ENCODE data around the gene CEP85. TPM values are rescaled to one million over a fixed set of nuclear protein-coding genes. Genes with fewer than 3 reads are reported as not detected.

The CEP85 gene
- total and polyA plus RNA-seq, 9 of the 15 experiments (the other 6 are each of a cell fraction or from before 2014, with no cell fraction given) = 42.1 to 140 (median 92.6) TPM

DNA sequence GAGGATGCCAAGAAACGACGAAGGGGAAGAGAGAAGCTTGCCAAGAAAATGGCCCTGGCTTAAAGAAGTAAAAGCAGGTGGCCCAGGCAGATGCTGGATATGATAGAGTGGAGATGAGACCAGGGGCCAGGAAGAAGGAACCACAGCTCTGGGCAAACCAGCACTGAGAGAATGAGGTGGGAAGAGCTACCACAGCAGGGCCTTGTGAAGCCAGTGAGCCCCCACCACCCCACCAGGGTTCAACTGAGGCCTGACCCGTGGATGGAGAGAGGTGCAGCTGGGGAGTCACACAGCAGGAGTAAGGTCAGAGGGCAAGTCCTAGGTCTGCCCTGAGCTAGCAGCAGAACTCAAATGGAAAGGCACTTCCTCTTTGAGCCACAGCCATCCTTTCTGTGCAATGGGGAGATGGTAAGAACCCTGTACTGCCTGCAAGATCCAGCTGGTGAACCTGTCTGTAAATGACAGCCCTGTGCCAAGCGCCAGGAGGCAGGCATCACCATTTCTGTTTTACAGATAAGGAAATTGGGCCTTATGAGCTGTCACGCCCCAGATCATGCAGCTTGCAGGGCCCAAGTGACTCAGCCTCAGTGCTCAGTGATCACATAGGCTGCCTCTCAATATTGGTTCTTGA lies 54.4 kb downstream of the CEP85 start (continued):
- no peak for TF ChIP-seq MGA (IDR thresholded peaks at IDR 0.05)
- no peak for TF ChIP-seq ZFP30 (CRISPR knock-in tag; IDR thresholded peaks at IDR 0.05; ENCODE audit: borderline replicate concordance)
- TF ChIP-seq SMARCA4 (IDR thresholded peaks at IDR 0.05) = peak; percentile 44
- peak; percentile 79 for TF ChIP-seq FOSL1 (tag; conservative IDR thresholded peaks at IDR 0.05)
- TF ChIP-seq CEBPZ (IDR thresholded peaks at IDR 0.05; ENCODE audit: borderline replicate concordance, low read depth, low read length) = no peak
- TF ChIP-seq KAT8 (IDR thresholded peaks at IDR 0.05; ENCODE audit: low read depth) = no peak
- TF ChIP-seq GABPA (tag; conservative IDR thresholded peaks at IDR 0.05; ENCODE audit: low read depth) = no peak
- TF ChIP-seq FUS (optimal IDR thresholded peaks at IDR 0.05; ENCODE audit: low read depth, low read length) = no peak
- no peak for TF ChIP-seq NFATC3 (IDR thresholded peaks at IDR 0.05)
- TF ChIP-seq, protein P1, sequence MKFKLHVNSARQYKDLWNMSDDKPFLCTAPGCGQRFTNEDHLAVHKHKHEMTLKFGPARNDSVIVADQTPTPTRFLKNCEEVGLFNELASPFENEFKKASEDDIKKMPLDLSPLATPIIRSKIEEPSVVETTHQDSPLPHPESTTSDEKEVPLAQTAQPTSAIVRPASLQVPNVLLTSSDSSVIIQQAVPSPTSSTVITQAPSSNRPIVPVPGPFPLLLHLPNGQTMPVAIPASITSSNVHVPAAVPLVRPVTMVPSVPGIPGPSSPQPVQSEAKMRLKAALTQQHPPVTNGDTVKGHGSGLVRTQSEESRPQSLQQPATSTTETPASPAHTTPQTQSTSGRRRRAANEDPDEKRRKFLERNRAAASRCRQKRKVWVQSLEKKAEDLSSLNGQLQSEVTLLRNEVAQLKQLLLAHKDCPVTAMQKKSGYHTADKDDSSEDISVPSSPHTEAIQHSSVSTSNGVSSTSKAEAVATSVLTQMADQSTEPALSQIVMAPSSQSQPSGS (CRISPR knock-in tag; IDR thresholded peaks at IDR 0.05) = no peak

Measured in K562 (cell line).